ENCODE measurements around the gene ESRRA. TPM values are rescaled to one million over a fixed set of nuclear protein-coding genes. Genes with fewer than 3 reads are reported as not detected.

Gene ESRRA
- total RNA-seq, 1 experiment from 2014 or later, result 66.9 TPM

DNA sequence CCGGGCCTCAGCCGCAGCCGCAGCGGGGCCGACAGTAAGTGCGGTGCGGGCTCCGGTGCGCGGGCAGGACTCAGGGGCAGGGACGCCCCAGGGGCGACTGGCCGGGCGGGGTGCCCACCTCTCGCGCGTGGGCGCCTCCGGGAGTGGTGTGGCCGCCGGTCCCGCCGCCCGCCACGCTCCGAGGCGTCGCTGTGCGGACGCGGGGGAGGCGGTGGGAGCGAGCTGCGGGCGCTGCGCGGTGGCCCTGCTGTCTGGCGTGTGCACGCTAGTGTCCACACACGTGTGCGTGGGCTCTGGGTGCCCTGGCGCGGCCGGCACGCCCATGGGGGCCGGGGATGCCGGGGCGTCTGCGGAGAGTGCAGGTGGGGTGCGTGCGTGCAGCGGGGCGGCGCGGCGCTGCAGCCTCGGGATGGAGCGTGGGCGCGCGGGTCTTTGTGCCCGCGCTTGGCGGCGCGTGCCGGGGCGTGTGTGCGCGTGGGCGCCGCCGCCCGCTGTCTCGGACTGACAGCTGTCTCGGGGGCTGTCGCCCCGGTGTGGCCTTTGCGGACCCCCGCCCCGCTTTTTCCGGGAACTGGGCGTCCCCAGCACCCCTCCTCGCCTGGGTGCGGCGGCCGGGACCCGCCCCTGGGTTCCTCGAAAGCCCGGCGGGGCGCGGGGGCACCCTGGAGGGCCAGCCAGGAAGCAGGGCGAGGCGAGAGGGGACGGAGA lies 13.4 kb upstream of the ESRRA start:
- TF ChIP-seq, protein P1, sequence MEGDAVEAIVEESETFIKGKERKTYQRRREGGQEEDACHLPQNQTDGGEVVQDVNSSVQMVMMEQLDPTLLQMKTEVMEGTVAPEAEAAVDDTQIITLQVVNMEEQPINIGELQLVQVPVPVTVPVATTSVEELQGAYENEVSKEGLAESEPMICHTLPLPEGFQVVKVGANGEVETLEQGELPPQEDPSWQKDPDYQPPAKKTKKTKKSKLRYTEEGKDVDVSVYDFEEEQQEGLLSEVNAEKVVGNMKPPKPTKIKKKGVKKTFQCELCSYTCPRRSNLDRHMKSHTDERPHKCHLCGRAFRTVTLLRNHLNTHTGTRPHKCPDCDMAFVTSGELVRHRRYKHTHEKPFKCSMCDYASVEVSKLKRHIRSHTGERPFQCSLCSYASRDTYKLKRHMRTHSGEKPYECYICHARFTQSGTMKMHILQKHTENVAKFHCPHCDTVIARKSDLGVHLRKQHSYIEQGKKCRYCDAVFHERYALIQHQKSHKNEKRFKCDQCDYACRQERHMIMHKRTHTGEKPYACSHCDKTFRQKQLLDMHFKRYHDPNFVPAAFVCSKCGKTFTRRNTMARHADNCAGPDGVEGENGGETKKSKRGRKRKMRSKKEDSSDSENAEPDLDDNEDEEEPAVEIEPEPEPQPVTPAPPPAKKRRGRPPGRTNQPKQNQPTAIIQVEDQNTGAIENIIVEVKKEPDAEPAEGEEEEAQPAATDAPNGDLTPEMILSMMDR (IDR thresholded peaks at IDR 0.05; ENCODE audit: insufficient read depth in 1 of 2, low read depth in 1 of 2, low read length in 1 of 2, severe bottlenecking in 1 of 2, unreplicated experiment in 1 of 2), result no peak
- no peaks in the 10 kb centered on the region for H3K36me3 ChIP-seq (ENCODE audit: control insufficient read depth, insufficient read depth, low read length)
- POLR2A ChIA-PET, result no interaction called here
- peaks cover 7% of the 10 kb centered on the region; the same call in 1 of the 2 replicates for H3K4me1 ChIP-seq
- Mint-ChIP-seq H3K36me3 (ENCODE audit: insufficient read depth, unreplicated experiment) (peaks cover 3% of the 10 kb centered on the region), H3K4me1 (ENCODE audit: low read depth, unreplicated experiment) (peaks cover under 1% of the 10 kb centered on the region), H3K9me3 (ENCODE audit: unreplicated experiment) (no peaks in the 10 kb centered on the region), H3K27ac (ENCODE audit: unreplicated experiment) (no peak overlapping the region), H3K4me3 (ENCODE audit: unreplicated experiment) (peak overlapping the region; percentile 70), H3K27me3 (ENCODE audit: insufficient read depth, unreplicated experiment) (peaks cover 14% of the 10 kb centered on the region)
- no peak for DNase-seq
- peaks cover 2% of the 10 kb centered on the region; the same call in 1 of the 2 replicates for H3K27me3 ChIP-seq (replicated peaks; ENCODE audit: control insufficient read depth, insufficient read depth, low read length)
- no TSS peak for BruUV-seq (replicated peaks)
- H3K9me3 ChIP-seq, result no peaks in the 10 kb centered on the region
- intact Hi-C loops (cut with micrococcal nuclease; ENCODE audit: unreplicated experiment), result no loop called here
- CTCF ChIA-PET, result interaction anchor here (0.7 to 1.2 kb wide), 2 partner anchors 13 to 47 kb away, joined by 3 to 5 read pairs; no protein-coding TSS in a partner anchor
- peak overlapping the region; percentile 26 for H3K4me3 ChIP-seq (ENCODE audit: low read depth, low read length)

DNA sequence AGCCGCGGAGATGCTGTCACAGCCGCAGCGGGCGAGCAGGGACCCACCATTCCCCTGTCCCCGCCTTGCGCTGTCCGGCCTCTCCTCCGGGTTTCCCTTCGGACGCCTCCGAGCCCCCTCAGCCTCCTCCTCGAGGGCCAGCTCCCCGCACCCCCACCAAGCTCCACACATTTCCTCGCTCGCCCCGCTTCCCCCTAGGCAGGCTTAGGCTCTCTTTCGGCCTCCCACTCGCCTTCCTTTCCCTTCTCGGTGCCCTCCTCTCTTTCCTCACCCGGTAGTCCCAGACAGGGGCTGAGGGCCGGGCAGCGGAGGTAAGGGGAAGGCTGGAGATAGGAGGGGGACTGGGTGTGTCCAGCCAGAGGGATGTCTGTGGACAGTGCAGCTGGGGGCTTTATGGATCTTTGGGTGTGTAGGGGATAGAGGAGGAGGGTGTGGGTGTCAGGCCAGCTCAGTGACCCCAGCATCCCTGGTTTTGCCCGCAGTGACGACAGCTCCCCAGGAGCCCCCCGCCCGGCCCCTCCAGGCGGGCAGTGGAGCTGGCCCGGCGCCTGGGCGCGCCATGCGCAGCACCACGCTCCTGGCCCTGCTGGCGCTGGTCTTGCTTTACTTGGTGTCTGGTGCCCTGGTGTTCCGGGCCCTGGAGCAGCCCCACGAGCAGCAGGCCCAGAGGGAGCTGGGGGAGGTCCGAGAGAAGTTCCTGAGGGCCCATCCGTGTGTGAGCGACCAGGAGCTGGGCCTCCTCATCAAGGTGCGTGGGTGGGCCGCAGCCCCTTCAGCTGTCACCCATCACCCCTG lies 12.7 kb upstream of the ESRRA start:
- POLR2A ChIA-PET, result no interaction called here

DNA sequence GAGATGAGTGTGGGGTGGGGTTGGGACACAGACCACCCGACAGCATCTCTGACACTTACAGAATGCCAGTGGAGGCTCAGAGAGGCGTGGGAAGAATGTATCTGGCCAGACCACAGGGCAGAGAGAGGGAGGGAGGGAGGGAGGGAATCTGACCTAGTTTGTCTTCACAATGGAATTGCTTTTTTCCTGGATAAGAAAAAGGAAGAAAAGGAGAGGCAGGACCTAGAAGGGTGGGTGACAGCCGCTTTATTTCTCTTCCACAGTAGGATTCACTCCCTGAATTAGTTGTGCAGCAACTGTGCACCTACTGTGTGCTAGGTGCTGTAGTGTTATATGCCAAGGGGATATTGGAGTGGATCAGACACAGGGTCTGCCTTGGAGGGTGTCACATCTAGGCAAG lies 10.6 kb upstream of the ESRRA start:
- Histone ChIP-seq H3K4me1 (peaks cover 9% of the 10 kb centered on the region), H3K4me3 (ENCODE audit: low read depth, low read length) (no peak overlapping the region), H3K27me3 (replicated peaks; ENCODE audit: control insufficient read depth, insufficient read depth, low read length) (peaks cover 4% of the 10 kb centered on the region), H3K36me3 (ENCODE audit: control insufficient read depth, insufficient read depth, low read length) (no peaks in the 10 kb centered on the region), H3K9me3 (no peaks in the 10 kb centered on the region)
- TF ChIP-seq, protein P1 (IDR thresholded peaks at IDR 0.05; ENCODE audit: insufficient read depth in 1 of 2, low read depth in 1 of 2, low read length in 1 of 2, severe bottlenecking in 1 of 2, unreplicated experiment in 1 of 2), result no peak
- Mint-ChIP-seq H3K27ac (ENCODE audit: unreplicated experiment) (no peak overlapping the region), H3K9me3 (ENCODE audit: unreplicated experiment) (no peaks in the 10 kb centered on the region), H3K4me3 (ENCODE audit: unreplicated experiment) (no peak overlapping the region), H3K4me1 (ENCODE audit: low read depth, unreplicated experiment) (no peaks in the 10 kb centered on the region), H3K36me3 (ENCODE audit: insufficient read depth, unreplicated experiment) (no peaks in the 10 kb centered on the region), H3K27me3 (ENCODE audit: insufficient read depth, unreplicated experiment) (peaks cover 20% of the 10 kb centered on the region)
- ChIA-PET POLR2A (no interaction called here), CTCF (interaction anchor here (0.6 kb wide), 2 partner anchors 10 to 84 kb away, joined by 3 read pairs; no protein-coding TSS in a partner anchor)
- intact Hi-C loops (cut with micrococcal nuclease; ENCODE audit: unreplicated experiment), result no loop called here
- no peak for DNase-seq
- no TSS peak for BruUV-seq (replicated peaks)

More for the DNA sequence above, 12.7 kb upstream of the ESRRA start:
- H3K4me1 ChIP-seq, result peaks cover 7% of the 10 kb centered on the region; the same call in 1 of the 2 replicates
- no peaks in the 10 kb centered on the region for H3K9me3 Mint-ChIP-seq (ENCODE audit: unreplicated experiment)
- TF ChIP-seq, protein P1 (IDR thresholded peaks at IDR 0.05; ENCODE audit: insufficient read depth in 1 of 2, low read depth in 1 of 2, low read length in 1 of 2, severe bottlenecking in 1 of 2, unreplicated experiment in 1 of 2), result no peak
- H3K36me3 ChIP-seq (ENCODE audit: control insufficient read depth, insufficient read depth, low read length), result no peaks in the 10 kb centered on the region
- no peaks in the 10 kb centered on the region for H3K9me3 ChIP-seq
- H3K27me3 ChIP-seq (replicated peaks; ENCODE audit: control insufficient read depth, insufficient read depth, low read length), result peaks cover 3% of the 10 kb centered on the region
- H3K27ac Mint-ChIP-seq (ENCODE audit: unreplicated experiment), result no peak overlapping the region
- no peaks in the 10 kb centered on the region for H3K4me1 Mint-ChIP-seq (ENCODE audit: low read depth, unreplicated experiment)
- CTCF ChIA-PET, result interaction anchor here (0.7 to 1.2 kb wide), 2 partner anchors 12 to 48 kb away, joined by 3 to 5 read pairs; no protein-coding TSS in a partner anchor
- H3K27me3 Mint-ChIP-seq (ENCODE audit: insufficient read depth, unreplicated experiment), result peaks cover 17% of the 10 kb centered on the region
- no peak for DNase-seq
- peak overlapping the region; percentile 70 for H3K4me3 Mint-ChIP-seq (ENCODE audit: unreplicated experiment)
- intact Hi-C loops (cut with micrococcal nuclease; ENCODE audit: unreplicated experiment), result no loop called here
- H3K4me3 ChIP-seq (ENCODE audit: low read depth, low read length), result no peak overlapping the region
- BruUV-seq (replicated peaks), result no TSS peak
- no peaks in the 10 kb centered on the region for H3K36me3 Mint-ChIP-seq (ENCODE audit: insufficient read depth, unreplicated experiment)
